Adrenal gland (tissue), 5 donors: ENCODE measurements around the gene RSPO4.

ENCODE experiments used
- POLR2A ChIP-seq, 2 donors: fragments of 450-650 bp; IDR thresholded peaks; one replicate each; pipeline ENCODE4 v1.6.1; 2017; ENCODE audit warnings: antibody characterized with exemption in 2 of 2, mild to moderate bottlenecking in 2 of 2, moderate library complexity in 1 of 2
- TF ChIP-seq, protein P1 (sequence below), 6 experiments: fragments of 450-650 bp in 4 of 6; fragments of 200-600 bp in 2 of 6; sonication (generic) in 1 of 6; IDR thresholded peaks; 1 replicate in 5 of 6; 2 replicates in 1 of 6; pipeline versions ENCODE4 v1.5.1 to v1.8.0; 2016 to 2021; ENCODE audit warnings: antibody characterized with exemption in 6 of 6, mild to moderate bottlenecking in 2 of 6, moderate library complexity in 1 of 6
- donor health status: DM: no; HTN: no; CAD: no.

DNA sequence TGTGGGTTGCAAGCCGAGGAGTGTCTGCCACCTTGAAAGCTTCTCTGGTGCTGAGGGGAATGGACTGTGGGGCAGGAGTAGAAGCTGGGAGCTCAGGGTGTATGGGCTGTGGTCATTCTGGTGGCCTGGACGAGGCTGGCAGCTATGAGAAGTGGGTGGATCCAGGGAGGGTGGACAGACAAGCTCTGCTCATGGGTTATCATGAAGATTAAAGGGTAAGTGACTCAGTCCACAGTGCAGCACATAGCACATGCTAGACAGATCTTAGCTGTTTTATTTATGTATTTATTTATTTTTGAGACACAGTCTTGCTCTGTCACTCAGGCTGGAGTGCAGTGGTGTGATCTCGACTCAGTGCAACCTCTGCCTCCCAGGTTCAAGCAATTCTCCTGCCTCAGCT lies 13.8 kb downstream of the RSPO4 start:
- TF ChIP-seq, protein P1, sequence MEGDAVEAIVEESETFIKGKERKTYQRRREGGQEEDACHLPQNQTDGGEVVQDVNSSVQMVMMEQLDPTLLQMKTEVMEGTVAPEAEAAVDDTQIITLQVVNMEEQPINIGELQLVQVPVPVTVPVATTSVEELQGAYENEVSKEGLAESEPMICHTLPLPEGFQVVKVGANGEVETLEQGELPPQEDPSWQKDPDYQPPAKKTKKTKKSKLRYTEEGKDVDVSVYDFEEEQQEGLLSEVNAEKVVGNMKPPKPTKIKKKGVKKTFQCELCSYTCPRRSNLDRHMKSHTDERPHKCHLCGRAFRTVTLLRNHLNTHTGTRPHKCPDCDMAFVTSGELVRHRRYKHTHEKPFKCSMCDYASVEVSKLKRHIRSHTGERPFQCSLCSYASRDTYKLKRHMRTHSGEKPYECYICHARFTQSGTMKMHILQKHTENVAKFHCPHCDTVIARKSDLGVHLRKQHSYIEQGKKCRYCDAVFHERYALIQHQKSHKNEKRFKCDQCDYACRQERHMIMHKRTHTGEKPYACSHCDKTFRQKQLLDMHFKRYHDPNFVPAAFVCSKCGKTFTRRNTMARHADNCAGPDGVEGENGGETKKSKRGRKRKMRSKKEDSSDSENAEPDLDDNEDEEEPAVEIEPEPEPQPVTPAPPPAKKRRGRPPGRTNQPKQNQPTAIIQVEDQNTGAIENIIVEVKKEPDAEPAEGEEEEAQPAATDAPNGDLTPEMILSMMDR (IDR thresholded peaks at IDR 0.05) = no peak
- TF ChIP-seq POLR2A (IDR thresholded peaks at IDR 0.05) = no peak
